Activated CD8-positive, alpha-beta memory T cell treated with anti-CD3 and anti-CD28 coated beads for 24 hours (primary cell): Measurements from ENCODE around the gene GRM4.

Source experiments
- DNase-seq: peaks from one replicate; pipeline ENCODE4 v3.0.0-alpha.2; 2020

GRM4 gene

GRCh38 chr6:33990061-33990541 lies 155.8 kb downstream of the GRM4 start:
- DNase-seq, result no peak

- no peak for DNase-seq
Observed at GRCh38 chr6:33989016-33989854, 156.7 kb downstream of the GRM4 start.

GRCh38 chr6:33988121-33989015 lies 157.5 kb downstream of the GRM4 start:
- DNase-seq, result no peak

- DNase-seq, result no peak
Observed at GRCh38 chr6:33987531-33988021, 158.3 kb downstream of the GRM4 start.

GRCh38 chr6:33985947-33986346 lies 159.9 kb downstream of the GRM4 start:
- DNase-seq, result no peak

- no peak for DNase-seq
Observed at GRCh38 chr6:33985313-33985751, 160.6 kb downstream of the GRM4 start.

GRCh38 chr6:33984466-33985312 lies 161.2 kb downstream of the GRM4 start:
- DNase-seq, result no peak

GRCh38 chr6:33983721-33984465 lies 162.0 kb downstream of the GRM4 start:
- DNase-seq, result no peak

GRCh38 chr6:33983109-33983716 lies 162.7 kb downstream of the GRM4 start:
- no peak for DNase-seq

- DNase-seq, result no peak
Observed at GRCh38 chr6:33981861-33982260, 164.0 kb downstream of the GRM4 start.

GRCh38 chr6:33981421-33981820 lies 164.5 kb downstream of the GRM4 start:
- no peak for DNase-seq

- no peak for DNase-seq
Observed at GRCh38 chr6:33980176-33981175, 165.4 kb downstream of the GRM4 start.

GRCh38 chr6:33979750-33980149 lies 166.1 kb downstream of the GRM4 start:
- DNase-seq, result no peak

- no peak for DNase-seq
Observed at GRCh38 chr6:33978412-33979150, 167.3 kb downstream of the GRM4 start.

GRCh38 chr6:33977606-33978411 lies 168.1 kb downstream of the GRM4 start:
- DNase-seq, result no peak

- no peak for DNase-seq
Observed at GRCh38 chr6:33976437-33977360, 169.2 kb downstream of the GRM4 start.
